ENCODE data around the gene COPS3. TPM values are rescaled to one million over a fixed set of nuclear protein-coding genes. Genes with fewer than 3 reads are reported as not detected.

Gene COPS3
- total RNA-seq, 3 donors from 2014 or later = 35.9 to 60.5 (median 42.2) TPM

DNA sequence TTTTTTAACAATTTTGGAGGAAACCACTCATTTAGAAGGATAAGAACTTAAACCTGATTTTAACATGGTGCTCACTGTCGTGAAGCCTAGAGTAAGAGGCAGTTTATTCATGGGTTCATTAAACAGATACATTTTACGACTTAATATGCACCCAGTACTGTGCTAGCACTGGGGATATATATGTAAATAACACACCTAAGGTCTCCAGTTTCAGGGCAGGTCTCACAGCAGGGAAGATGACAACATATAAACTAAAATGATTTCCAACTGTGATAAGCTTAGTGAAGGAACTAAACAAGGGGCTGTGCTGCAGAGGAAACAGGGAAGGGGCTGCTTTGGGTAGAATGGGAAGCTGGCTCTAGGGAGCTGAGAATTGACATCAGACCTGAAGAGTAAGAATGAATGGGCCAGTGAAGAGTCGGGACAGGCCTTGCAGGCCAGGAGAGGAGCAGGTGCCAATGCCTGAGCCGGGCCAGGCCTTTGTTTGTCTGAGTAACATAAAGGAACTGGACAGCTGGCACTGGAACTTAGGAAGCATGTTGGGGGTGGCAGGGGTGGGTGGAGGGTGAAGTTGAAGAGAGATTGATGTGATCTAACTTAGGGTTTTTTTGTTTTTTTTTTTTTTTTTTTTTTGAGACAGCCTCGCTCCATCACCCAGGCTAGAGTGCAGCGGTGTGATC lies 34.2 kb upstream of the COPS3 start:
- DNase-seq = no peak
- ATAC-seq = peak; percentile 64

DNA sequence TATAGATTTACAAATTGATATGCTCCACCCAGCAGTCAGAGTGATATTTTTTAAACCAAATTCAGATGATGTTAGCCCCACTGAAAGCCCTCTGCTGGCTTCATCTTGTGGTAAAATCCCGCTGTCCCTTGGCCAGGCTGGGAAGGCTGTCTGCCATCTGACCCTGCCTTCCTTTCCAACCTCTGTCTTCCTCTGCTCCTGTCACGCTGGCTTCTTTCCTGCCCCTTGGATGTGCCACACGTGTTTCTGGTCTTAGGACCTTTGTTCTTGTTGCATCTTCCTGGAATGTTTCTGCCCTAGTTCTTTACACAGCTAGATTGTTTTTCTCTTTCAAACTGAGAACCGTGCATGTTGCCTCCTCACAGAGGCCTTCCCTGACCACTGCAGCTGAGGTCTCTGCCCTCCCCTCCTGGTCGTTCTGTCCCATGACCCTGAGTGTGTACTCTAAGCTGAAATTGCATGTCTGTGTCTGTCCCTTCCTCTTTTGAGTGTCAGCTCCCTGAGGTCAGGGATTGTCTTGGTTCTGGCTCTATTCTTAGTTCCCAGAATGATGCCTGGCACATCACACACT lies 33.5 kb upstream of the COPS3 start:
- intact Hi-C loops (cut with DNase I, micrococcal nuclease) = no loop called here
- no peak for DNase-seq
- no peak overlapping the region for H3K4me3 ChIP-seq
- TF ChIP-seq, protein P1, sequence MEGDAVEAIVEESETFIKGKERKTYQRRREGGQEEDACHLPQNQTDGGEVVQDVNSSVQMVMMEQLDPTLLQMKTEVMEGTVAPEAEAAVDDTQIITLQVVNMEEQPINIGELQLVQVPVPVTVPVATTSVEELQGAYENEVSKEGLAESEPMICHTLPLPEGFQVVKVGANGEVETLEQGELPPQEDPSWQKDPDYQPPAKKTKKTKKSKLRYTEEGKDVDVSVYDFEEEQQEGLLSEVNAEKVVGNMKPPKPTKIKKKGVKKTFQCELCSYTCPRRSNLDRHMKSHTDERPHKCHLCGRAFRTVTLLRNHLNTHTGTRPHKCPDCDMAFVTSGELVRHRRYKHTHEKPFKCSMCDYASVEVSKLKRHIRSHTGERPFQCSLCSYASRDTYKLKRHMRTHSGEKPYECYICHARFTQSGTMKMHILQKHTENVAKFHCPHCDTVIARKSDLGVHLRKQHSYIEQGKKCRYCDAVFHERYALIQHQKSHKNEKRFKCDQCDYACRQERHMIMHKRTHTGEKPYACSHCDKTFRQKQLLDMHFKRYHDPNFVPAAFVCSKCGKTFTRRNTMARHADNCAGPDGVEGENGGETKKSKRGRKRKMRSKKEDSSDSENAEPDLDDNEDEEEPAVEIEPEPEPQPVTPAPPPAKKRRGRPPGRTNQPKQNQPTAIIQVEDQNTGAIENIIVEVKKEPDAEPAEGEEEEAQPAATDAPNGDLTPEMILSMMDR (IDR thresholded peaks at IDR 0.05) = no peak
- no peaks in the 10 kb centered on the region for H3K36me3 ChIP-seq (ENCODE audit: low read depth)
- no peaks in the 10 kb centered on the region for H3K4me1 ChIP-seq (ENCODE audit: low read depth)
- no peak for ATAC-seq
- no peaks in the 10 kb centered on the region for H3K9me3 ChIP-seq

More for the DNA sequence above, 34.2 kb upstream of the COPS3 start:
- H3K9me3 ChIP-seq = no peaks in the 10 kb centered on the region
- TF ChIP-seq, protein P1 (IDR thresholded peaks at IDR 0.05) = no peak
- intact Hi-C loops (cut with DNase I, micrococcal nuclease) = no loop called here
- H3K4me3 ChIP-seq = no peak overlapping the region
- H3K4me1 ChIP-seq (ENCODE audit: low read depth) = no peaks in the 10 kb centered on the region
- H3K36me3 ChIP-seq (ENCODE audit: low read depth) = no peaks in the 10 kb centered on the region

DNA sequence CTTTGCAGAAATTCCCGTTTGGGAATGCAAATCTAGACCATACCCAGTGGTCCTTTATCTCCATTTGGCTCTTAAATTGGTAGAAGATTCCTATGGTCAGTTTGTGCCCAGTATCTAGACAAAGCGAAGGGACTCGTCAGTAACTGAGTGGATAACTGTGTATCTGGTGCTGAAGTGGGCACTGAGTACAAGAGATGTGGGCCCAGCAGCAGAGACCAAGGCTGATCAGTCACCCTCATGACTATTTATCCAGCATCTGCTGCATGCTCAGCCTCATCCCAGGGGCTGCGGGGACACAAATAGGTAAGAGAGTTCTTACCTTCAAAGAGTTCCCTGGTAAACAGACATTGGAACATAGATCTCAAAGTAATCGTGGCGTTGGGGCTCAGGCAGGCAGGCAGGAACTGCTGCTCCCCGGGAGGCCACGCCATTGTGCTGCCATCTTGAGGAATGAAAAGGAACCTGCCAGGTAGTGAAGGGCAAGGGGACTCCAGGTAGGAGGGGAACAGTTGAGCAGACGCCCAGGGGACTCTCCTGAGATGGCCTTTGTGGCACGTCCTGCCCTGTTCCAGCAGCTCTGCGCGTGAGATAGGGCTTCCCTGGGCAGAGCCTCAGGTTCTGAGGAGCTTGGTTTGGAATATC lies 32.4 kb upstream of the COPS3 start:
- DNase-seq (peak in 2 of 3 donors; percentile 66 to 67), ATAC-seq (peak; percentile 89)
- Histone ChIP-seq H3K4me1 (ENCODE audit: low read depth) (no peaks in the 10 kb centered on the region), H3K36me3 (ENCODE audit: low read depth) (no peaks in the 10 kb centered on the region), H3K4me3 (no peak overlapping the region), H3K9me3 (no peaks in the 10 kb centered on the region)
- intact Hi-C loops (cut with DNase I, micrococcal nuclease) = no loop called here
- TF ChIP-seq, protein P1 (IDR thresholded peaks at IDR 0.05) = peak; percentile 8

DNA sequence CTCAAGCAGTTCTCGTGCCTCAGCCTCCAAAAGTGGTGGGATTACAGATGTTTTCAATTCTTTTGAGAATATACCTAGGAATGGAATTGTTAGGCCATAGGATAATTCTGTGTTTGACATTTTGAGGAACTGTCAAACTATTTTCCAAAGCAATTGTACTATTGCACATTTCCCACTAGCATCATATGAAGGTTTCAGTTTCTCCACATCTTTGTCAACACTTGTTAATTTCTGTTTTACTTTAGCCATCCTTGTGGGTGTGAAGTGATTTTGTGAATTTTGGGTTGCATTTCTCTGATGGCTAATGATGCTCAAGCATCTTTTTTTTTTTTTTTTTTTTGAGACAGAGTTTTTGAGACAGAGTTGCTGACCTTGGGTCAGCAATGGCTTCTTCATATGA lies 28.3 kb upstream of the COPS3 start:
- ATAC-seq (no peak), DNase-seq (no peak)
- TF ChIP-seq, protein P1 (IDR thresholded peaks at IDR 0.05) = no peak
- no peak overlapping the region for H3K4me3 ChIP-seq
- no peaks in the 10 kb centered on the region for H3K9me3 ChIP-seq
- intact Hi-C loops (cut with DNase I, micrococcal nuclease) = no loop called here
- no peaks in the 10 kb centered on the region for H3K36me3 ChIP-seq (ENCODE audit: low read depth)
- peaks cover under 1% of the 10 kb centered on the region for H3K4me1 ChIP-seq (ENCODE audit: low read depth)

DNA sequence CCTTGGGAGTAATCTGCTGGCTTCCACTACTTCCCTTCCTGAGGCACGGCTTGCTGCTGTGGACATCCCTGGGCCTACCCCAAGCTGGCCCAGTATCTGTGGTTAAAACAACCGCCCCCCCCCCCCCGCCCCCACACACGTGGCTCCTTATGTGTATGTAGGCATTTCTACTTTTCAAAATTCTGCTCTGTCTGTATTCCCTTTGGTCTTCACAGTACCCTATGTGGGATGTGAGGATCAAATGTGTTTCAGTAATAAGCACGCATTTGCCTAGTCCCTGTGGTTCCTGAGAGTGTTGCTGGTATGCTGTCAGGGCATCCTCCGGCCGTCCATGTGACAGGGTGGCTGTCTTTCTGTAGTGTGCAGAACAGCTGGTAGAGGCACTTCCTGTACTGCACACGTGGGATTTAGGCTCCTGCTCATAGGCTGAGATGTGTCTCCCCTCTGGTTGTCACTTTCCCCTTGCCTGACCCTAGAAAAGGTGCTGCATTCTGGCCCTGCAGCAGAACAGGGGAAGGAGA lies 24.3 kb upstream of the COPS3 start:
- DNase-seq (peak in 2 of 3 donors; percentile 35 to 37), ATAC-seq (peak; percentile 69)
- Histone ChIP-seq H3K36me3 (ENCODE audit: low read depth) (no peaks in the 10 kb centered on the region), H3K9me3 (no peaks in the 10 kb centered on the region), H3K4me1 (ENCODE audit: low read depth) (peaks cover 17% of the 10 kb centered on the region), H3K4me3 (no peak overlapping the region)
- intact Hi-C loops (cut with DNase I, micrococcal nuclease) = no loop called here
- TF ChIP-seq, protein P1 (IDR thresholded peaks at IDR 0.05) = no peak

Data from mucosa of descending colon (tissue), 3 donors.